HG02870 (cell line): Measurements from ENCODE around the gene RALGPS1.

Experiments used
- ATAC-seq: cut with Tn5 transposase; IDR thresholded peaks from one replicate; pipeline ENCODE4 v1.9.1; 2021; ENCODE audit warnings: mild to moderate bottlenecking, moderate library complexity; ENCODE audit not compliant: unreplicated experiment

Gene RALGPS1

DNA sequence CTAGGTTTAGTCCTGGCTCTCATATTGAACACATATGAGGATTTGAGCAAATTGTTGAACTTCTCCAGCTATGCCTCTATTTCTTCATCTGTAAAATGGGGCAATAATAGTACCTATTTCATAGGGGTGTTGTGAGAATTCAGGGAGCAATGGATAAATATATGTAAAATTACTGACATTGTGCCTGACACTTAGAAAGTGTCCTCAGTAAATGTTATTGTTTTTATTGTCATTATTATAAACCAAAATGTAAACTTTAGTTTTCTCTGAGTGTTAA lies 106.2 kb downstream of the RALGPS1 start:
- no peak for ATAC-seq

DNA sequence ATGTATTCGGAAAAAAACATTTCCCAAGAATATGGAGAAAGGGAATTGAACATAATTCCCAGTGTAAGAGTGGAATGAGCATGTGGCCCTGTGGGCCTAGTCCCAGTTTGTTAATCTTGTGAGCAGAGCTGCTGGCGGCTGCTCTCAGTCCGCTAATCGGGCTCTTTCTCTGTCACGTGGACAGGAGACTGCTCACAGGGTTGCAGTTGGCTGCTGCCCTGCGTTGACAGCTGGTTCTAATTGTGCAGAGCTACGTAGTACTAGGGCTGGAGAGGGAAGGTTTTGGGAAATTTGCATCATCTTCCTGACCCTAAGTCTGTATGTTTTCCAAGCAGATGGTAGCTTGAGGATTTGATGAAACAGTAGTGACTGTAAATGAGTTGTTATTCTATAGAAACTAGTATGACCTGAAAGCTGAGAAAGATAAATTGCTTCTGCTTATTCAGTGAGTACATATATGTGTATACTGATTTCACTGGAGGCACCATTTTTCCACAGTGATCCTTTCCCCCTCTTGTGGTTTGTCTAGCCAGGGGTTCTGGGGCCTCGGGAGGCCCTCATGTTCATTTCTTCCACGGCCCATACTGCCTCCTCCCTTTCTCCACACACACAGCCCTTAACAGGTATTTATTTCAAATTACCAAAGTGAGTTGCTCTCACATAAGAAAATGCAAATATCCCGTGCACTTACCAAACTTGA lies 107.2 kb downstream of the RALGPS1 start:
- no peak for ATAC-seq

DNA sequence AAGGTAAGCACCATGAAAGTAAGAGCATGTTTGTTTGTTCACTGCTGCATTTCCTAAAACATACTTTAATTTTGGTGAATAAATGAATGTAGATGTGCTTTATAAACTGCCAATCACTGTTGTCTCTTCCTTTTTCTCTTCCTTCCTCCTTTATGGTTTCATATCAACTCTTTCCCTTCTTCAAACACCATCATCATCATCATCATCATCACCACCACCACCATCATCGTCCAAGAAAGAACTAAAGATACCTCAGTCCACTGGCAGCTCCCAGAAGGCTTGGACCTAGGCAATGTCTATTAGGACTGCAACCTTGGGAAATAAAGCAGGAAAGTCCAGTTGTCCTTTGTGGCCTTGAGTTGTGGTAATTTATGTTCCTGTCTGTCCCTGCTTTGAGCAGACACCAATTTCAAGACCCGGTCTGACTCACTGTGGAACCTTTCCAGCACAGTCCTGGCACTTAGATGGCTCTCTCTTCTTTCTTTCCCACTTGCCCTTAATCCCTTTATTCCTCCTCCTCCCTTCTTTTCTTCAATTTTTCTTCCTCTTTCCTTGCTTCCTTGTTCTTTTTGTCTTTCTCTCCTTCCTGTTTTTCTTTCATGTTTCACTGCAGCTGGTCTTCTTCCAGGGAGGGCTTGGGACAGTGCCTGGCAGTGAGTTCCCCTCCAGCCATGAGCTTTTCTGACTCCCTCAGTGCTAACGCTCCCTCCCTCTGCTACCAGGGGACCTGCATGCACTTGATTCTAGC lies 108.5 kb downstream of the RALGPS1 start:
- no peak for ATAC-seq

DNA sequence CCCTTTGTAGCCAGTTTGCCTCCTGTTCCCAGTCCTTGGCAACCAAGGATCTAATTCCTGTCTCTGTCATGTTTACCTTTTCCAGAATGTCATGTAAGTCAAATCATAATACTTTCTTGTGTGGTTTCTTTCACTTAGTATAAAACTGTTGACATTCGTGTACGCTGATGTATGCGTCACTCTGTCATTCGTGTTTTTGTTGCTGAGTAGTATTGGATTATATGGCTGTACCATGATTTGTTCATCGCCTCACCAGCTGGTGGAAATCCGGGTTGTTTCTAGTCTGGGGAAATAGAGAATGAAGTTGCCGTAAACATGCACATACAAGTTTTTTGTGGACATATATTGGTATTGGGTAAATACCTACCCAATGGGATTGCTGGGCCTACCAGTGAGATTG lies 110.5 kb downstream of the RALGPS1 start:
- ATAC-seq = no peak

DNA sequence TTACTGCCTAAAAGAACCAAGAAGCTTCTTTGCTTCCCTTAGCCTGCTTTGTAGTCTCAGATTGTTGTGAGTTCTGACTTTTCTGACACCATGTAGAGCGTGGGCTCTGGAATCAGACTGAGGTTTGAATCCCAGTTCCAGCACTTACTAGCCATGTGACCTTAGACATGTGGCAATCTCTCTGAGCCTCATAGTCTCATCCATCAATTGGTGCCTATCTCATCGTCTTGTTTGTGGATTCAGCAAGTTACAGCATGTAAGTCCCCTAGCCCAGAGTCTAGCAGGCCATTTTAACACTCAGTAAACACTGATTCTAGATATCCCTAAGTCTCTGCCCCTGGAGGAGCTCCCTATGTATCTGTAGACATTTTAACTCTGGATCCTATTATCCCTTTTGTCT lies 113.1 kb downstream of the RALGPS1 start:
- no peak for ATAC-seq

DNA sequence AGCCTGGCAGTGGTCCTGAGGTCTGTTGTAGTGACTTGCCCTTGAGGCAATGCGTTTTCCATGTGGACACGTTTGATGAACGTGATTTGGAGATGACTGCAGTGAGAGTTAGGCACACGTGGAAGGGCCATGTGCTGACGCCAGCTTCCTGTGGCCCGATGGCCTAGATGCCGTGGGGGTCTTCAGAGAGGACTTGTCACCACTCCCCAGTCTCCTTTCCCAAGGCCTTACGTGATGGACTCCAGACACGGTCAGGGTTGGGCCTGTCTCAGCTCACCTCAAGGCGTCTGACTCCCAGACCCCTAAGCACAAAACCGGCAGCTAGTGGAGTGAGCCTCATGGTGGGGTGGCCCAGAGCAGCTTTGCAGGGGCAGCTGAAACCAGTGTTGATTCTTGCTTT lies 115.0 kb downstream of the RALGPS1 start:
- no peak for ATAC-seq

DNA sequence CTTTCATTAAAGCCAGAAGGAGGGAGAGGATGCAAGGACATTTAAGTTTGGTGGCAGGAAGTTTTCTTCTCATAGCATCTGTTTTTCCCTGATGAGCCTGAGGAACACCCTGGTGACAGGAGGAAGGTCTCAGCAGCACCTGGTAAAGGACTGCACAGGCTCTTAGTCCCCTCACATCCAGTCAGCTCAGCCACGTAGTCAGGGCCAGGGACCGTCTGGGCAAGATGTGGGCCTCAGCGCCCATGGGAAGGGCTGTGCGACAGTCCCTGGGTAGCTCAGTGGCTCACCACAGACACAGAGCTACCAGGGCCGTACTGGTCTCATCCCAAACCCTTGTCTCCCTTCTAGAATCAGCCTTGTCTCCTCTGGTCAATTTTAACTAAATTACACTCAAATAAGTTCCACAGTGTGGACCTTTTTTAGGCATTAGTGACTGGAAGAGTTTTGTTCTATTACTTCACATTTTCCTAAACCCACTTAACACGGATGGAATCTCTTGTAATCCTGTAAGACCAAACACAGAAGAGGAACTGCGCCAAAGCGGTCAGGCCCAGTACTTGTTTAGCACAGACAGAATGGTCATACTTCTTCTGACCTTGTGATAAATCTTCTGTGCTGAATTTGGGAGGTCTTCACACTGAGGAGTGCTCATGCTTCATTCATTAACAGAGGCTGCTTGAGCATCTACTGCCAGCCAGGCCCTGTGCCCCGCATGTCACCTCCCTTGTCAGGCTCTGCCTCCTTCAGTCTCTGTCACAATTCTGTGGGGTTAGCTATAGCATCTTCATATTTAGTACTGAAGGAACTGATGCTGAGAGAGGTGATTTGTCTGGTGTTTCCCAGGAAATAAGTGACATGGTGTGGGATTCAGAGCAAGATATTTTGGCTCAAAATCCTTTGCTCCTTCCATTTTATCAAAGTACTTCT lies 116.5 kb downstream of the RALGPS1 start:
- no peak for ATAC-seq

DNA sequence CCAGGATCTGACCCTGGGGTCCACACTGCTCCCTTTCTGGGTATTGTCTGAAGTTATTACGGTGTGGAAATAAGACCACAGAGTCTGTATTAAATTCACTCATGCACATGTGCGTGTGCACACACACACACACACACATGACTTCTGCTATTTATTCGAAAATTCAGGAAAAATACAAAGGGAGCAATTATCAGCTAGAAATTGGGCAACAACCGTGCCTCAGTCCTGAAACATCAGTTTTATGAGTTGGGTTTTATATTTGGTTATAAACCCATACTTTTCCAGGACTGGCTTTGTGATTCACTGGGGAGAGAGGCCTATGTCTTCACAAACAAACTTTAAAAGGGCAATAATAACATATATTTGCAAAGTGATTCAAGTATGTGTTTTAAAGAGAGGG lies 117.7 kb downstream of the RALGPS1 start:
- no peak for ATAC-seq

DNA sequence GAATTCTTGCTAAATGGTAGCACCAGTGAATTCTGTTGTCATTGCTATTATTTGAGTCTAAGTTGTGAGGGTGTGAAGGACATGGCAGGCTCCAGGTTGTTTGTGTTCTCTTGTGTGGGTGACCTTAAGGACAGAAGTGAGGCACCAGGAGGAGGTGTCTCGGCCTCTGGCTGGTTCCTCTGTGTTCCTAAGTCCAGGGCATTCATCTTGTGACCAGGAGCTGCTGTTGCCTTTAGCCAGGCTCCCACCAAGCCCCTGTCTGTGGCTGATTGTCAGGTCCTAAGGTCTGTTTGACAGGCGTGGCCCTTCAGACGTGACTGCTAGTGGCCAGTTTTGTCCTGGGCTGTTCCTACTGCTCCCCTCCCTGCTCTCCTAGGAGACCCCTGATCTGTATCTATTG lies 118.5 kb downstream of the RALGPS1 start:
- ATAC-seq = no peak

DNA sequence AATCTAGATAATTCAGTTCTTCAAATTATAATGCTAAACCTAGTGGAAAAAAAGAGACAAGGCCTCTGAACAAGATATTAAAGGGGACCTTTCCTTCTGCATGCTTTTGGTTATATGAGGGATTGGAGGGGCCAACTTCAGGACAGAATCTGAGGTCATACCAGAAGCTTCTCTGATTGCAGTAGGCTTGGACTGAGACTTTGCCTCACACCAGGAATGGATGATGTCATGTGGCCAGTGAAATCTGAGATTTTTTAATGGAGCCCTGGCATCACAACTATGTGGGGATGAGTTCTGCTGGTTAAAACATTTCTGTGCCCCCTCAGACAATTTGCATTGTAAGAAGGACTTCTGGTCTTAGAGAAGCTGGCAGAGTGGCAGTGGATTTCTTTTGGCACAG lies 119.2 kb downstream of the RALGPS1 start:
- no peak for ATAC-seq

DNA sequence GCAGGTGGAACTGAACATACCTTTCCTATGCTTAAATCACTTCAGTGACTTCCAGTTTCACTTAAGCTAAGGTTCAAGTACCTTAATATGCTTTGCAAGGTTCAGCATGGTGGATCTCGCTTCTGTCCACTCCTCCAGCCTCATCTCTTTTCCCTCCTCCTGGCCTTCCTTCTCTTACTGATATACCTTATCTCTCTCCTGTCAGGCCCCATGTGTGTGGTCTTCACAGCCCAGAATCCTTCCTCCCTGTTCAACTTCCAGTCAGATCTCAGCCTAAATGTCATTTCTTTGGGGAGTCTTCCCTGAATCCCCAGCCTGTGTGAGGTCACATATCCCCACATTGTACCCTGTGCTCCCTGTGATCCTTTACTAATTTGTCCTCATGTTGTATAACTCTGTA lies 120.1 kb downstream of the RALGPS1 start:
- ATAC-seq = no peak

DNA sequence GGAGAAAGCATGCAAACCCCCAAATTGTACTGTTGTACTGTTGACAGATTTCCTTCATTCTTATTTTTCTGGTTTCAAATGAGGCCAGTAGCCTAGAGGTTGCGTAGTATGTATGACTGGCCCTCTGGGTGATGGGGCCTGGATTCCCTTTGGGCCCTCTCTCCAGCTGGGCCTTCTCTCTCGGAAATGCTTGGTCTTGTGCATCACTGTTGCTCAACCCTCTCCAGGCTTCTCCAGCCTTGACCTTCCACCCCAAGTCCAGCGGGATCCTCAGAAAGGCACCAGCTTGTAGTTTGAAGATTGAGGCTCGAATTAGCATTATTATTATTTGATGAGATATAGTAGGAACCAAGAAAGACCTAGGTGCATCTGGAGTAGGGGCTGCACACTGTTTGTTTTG lies 120.8 kb downstream of the RALGPS1 start:
- ATAC-seq = no peak

DNA sequence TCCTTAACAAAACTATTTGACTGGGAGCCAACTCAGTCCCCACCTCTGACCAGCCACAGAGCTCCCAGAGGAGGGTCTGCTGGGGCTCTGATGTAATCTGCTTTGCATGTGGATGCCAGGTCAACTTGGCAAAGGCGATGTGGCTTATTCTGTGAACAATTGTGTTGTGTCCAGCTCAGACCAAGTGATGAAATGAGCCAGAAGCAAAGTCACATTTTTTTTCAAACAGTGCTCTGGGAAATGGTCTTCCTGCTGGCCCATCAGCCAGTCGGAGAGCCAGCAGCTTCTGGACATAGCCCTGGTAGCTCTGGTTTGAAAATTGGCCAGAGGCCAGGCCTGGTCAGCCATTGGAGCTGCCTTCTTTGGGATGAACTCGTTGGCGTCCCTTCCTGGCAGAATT lies 121.4 kb downstream of the RALGPS1 start:
- ATAC-seq = no peak

DNA sequence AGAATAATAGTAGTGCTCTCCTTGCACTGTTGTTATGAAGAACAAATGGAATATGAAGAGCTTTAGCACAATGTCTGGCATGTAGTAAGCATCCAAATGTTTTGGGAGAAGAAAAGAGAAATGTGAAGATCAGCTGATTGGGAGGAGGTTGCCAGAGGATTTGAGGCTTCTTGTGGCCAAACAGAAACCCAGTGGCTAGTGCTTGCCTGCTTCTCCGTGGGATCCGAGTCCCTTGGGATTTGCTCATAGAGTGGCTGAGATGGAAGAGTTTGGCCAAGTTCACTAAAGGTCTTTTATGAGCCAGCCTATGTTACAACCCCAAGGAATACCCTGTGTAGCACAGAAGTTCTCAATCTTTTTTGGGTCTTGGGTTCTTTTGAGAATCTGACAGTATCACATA lies 121.9 kb downstream of the RALGPS1 start:
- ATAC-seq = no peak

DNA sequence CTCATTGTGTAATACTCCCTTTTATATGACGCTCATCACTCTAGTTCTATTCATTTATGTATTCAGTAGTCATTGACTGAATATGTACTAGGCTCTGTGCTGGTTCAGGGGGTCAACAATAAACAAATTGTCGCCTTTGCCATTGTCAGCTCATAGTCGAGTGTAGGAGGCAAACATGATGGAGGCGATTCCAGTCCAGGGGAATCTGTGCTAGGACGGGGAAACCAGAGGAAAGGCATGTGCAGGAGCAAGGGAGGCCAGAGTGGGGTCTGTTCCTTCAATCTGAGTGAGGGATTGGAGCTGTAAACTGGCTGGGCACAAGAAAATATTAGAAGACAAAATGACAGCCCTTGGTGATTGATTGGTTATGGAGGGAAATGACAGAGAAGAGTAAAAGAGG lies 123.9 kb downstream of the RALGPS1 start:
- no peak for ATAC-seq

DNA sequence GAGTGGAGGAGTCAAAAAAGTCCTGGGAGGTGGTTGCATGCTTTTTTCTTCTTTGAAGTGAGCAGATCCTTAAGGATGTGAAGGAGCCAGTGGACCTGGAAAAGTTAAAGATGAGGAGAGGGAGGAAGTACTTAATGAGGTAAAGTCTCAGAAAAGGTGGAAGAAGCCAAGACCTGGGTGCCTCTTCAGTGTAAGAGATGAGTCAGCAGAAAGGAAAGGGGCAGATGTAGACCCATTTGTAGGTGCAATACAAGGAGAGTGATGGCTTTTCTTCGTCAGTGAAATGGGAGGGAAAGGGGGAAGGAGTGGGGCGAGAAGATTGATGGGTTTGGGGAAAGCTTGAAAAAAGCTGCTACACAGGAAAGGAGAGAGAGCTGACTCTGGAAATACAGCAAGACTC lies 124.9 kb downstream of the RALGPS1 start:
- no peak for ATAC-seq

DNA sequence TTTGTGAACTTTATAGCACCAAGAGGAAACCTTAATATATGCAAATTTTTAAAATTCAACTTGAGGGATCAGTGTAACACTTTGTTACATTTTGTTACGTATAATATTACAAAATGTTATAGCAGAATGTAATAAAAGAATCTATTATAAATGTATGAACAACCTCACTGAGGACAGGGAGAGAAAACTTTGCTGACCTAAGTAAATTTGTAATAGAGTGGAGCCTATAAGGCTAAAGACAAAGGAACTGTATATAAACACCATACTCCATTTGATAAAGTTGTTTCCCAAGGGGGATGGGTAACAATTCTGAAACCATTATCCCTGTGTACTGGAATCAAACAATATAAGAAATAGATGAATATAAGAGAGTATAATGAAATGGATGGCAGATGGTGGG lies 130.6 kb downstream of the RALGPS1 start:
- no peak for ATAC-seq

DNA sequence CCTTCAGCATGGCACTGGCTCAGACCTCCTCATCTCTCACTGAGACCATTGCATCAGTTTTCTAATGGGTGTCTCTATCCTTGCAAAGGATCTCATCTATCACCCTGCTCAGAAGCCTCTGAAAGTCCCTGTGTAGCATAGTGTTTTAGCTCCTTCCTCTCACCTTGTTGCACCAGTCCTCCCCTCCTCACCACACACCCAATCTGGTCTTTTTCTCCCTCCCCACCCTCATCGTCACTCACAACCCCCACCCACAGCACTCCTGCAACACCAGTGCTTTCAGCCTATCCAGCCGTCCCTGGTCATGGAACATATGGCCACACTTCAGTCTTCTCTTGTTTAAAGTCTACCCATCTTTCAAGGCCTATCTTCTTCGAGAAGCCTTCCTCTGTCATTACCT lies 133.4 kb downstream of the RALGPS1 start:
- ATAC-seq = no peak

DNA sequence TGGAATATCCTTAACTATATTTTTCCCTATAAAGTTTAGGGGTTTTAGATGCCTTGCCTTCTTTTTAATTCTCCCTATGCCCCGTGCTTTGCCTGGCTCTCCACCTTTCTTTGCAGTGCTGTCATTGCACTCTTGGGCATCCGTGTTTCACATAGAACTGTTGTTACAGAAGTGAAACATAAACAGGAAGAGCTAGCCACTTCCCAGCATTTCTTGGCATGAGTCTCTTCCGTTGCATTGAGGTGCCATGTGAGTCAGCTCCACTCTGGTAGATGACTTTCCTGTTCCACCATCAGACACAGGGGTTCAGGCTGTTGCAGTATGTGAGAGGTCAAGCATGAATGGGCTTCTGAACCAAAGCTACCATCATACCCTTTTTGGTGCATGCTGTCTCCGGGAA lies 134.5 kb downstream of the RALGPS1 start:
- ATAC-seq = no peak

DNA sequence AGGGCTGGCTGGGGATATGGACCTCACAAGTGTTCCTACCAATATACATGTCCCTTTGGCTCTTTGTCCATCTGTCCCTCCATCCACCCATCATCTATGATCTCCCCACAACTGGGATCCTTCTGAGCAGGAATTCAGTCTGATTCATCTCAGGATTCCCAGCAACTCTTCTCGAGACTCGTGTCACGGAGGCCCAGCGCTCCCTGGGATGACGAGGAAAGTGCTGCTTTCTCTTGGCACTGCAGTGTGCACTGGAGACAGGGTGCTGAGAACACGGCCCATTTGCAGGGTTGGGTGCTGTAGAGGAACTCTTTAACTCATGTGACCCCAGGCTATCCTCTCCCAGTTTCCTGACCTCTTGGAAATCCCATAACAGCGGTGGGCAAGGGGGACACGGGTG lies 135.0 kb downstream of the RALGPS1 start:
- no peak for ATAC-seq

DNA sequence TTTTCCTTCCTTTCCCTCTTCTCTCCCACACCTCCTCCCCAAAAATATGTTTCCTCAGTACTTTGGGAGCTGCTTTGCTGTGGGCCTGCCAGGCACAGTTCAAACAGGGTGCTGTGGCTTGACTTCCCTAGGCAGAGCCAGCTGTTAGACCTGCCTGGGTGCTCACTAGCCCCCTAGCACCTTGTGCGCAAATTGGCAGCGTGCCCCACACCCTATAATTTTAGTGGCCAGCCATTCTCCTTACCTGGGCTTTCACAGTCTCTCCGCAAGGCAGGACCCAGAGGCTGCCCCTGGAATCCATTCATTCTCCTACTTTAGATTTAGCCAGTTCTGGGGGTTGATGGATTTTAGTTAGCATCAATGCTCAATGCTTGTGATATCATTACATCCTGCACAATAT lies 135.6 kb downstream of the RALGPS1 start:
- no peak for ATAC-seq

DNA sequence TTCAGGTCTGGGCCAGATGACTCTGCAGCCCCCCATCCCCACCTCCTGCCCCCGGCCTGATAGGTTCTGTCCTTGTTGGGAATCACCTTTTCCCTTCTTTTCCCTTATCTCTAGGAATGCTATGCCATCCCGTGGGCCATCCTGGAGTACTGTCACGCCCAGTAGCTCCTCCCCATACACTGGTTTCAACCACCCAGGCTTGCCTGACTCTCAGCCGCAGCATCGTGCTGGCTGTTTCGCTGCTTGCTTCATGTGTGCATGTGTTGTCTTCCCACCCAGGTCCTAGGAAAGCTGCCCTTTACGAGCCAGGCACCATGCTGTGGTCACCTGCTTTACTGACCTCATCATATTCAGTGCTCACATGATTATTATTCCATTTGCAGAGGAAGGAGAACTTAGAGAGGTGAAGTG lies 136.0 kb downstream of the RALGPS1 start:
- no peak for ATAC-seq
